ENCODE measurements around the gene ICAM1. TPM values are rescaled to one million over a fixed set of nuclear protein-coding genes. Genes with fewer than 3 reads are reported as not detected.
A peak's percentile ranks its signal among the peaks of the same experiment; 100 is the strongest.

ICAM1 gene
- total RNA-seq (100 to 1,000 TPM; 179 to 191 TPM), polyA plus RNA-seq (100 to 1,000 TPM in 1 of 2 donors, 10 to 100 TPM in 1; 88.4 to 391 TPM)
- long read RNA-seq, donor 1, transcript ICAM1-201 (7 exons, 3,252 nt), result major isoform, 8 of 8 reads
- long read RNA-seq, donor 1, partial matches to known transcripts, result 0 of 8 reads
- long read RNA-seq, donor 1, other reads (novel, unspliced or antisense), result 0 of 8 reads
- long read RNA-seq, donor 2, partial matches to known transcripts, result 0 of 3 reads
- long read RNA-seq, donor 2, other reads (novel, unspliced or antisense), result 0 of 3 reads
- long read RNA-seq, donor 3, partial matches to known transcripts, result 0 of 4 reads
- long read RNA-seq, donor 3, other reads (novel, unspliced or antisense), result 0 of 4 reads
- long read RNA-seq, donor 4, result 0 reads
- long read RNA-seq, donor 5, partial matches to known transcripts, result 0 of 1 reads
- long read RNA-seq, donor 5, other reads (novel, unspliced or antisense), result 0 of 1 reads

- no peak for TF ChIP-seq CTCF (IDR thresholded peaks at IDR 0.05; ENCODE audit: control extremely low read depth, extremely low read depth)
- DNase-seq, result peak; percentile 71 to 82 (median 77)
- Histone ChIP-seq H3K4me1 (ENCODE audit: control insufficient read depth in 5 of 5, insufficient read depth in 5 of 5, low read length in 5 of 5) (peaks cover 0 to 16% (median 4%) of the 10 kb centered on the region in 5 donors), H3K4me3 (peak within 1 kb of the TSS; percentile 76), H3K9me3 (ENCODE audit: control insufficient read depth in 4 of 4, insufficient read depth in 3 of 4, low read length in 3 of 4) (no peaks in the 10 kb centered on the region), H3K27me3 (ENCODE audit: control insufficient read depth in 3 of 3, insufficient read depth in 3 of 3, low read length in 2 of 3) (peaks cover 0 to 8% (median 0%) of the 10 kb centered on the region in 3 donors), H3K27ac (ENCODE audit: low read depth in 1 of 2, low read length in 1 of 2) (peak within 1 kb of the TSS; percentile 78 to 89), H3K9ac (ENCODE audit: insufficient read depth in 1 of 2, low read length in 2 of 2) (peak within 1 kb of the TSS; percentile 39 to 43), H3K36me3 (ENCODE audit: control insufficient read depth in 4 of 4, insufficient read depth in 4 of 4, low read length in 4 of 4) (peaks cover 0 to 8% (median 0%) of the 10 kb centered on the region in 4 donors)
- WGBS, 2 donors, result 1% methylated on average over 40 to 51 of the region's 51 CpGs
- ATAC-seq (ENCODE audit: insufficient read depth, low FRiP score), result peak; percentile 73
Measured at GRCh38 chr19:10270616-10271394, at the start of gene ICAM1. Gene ICAM1 (plus strand): TSS chr19:10271120. CDS start chr19:10271160, 40 bp downstream.

- H3K4me1 ChIP-seq (ENCODE audit: control insufficient read depth in 5 of 5, insufficient read depth in 5 of 5, low read length in 5 of 5), result peaks cover 0 to 32% (median 7%) of the 10 kb centered on the region in 5 donors
- no peak for TF ChIP-seq CTCF (IDR thresholded peaks at IDR 0.05; ENCODE audit: control extremely low read depth, extremely low read depth)
- H3K27ac ChIP-seq (ENCODE audit: low read depth in 1 of 2, low read length in 1 of 2), result no peak overlapping the region
- whole genome bisulfite sequencing, 2 donors, result 49 to 71% methylated on average over 14 of the region's 14 CpGs
- no peaks in the 10 kb centered on the region for H3K27me3 ChIP-seq (ENCODE audit: control insufficient read depth in 3 of 3, insufficient read depth in 3 of 3, low read length in 2 of 3)
- no peak for DNase-seq
- ATAC-seq (ENCODE audit: insufficient read depth, low FRiP score), result no peak
- no peak overlapping the region for H3K9ac ChIP-seq (ENCODE audit: insufficient read depth in 1 of 2, low read length in 2 of 2)
- H3K4me3 ChIP-seq, result no peak overlapping the region
- no peaks in the 10 kb centered on the region for H3K9me3 ChIP-seq (ENCODE audit: control insufficient read depth in 4 of 4, insufficient read depth in 3 of 4, low read length in 3 of 4)
- peaks cover 0 to 33% (median 19%) of the 10 kb centered on the region in 4 donors for H3K36me3 ChIP-seq (ENCODE audit: control insufficient read depth in 4 of 4, insufficient read depth in 4 of 4, low read length in 4 of 4)
Measured at GRCh38 chr19:10222201-10222890, 48.6 kb upstream of the ICAM1 start.

GRCh38 chr19:10223488-10224213 is 47.3 kb upstream of the ICAM1 start:
- DNase-seq (no peak), ATAC-seq (ENCODE audit: insufficient read depth, low FRiP score) (no peak)
- no peak overlapping the region for H3K27ac ChIP-seq (ENCODE audit: low read depth in 1 of 2, low read length in 1 of 2)
- no peaks in the 10 kb centered on the region for H3K9me3 ChIP-seq (ENCODE audit: control insufficient read depth in 4 of 4, insufficient read depth in 3 of 4, low read length in 3 of 4)
- no peak for TF ChIP-seq CTCF (IDR thresholded peaks at IDR 0.05; ENCODE audit: control extremely low read depth, extremely low read depth)
- H3K9ac ChIP-seq (ENCODE audit: insufficient read depth in 1 of 2, low read length in 2 of 2), result no peak overlapping the region
- peaks cover 0 to 34% (median 21%) of the 10 kb centered on the region in 4 donors for H3K36me3 ChIP-seq (ENCODE audit: control insufficient read depth in 4 of 4, insufficient read depth in 4 of 4, low read length in 4 of 4)
- no peaks in the 10 kb centered on the region for H3K27me3 ChIP-seq (ENCODE audit: control insufficient read depth in 3 of 3, insufficient read depth in 3 of 3, low read length in 2 of 3)
- WGBS, 2 donors, result 96 to 98% methylated on average over 28 of the region's 28 CpGs
- no peak overlapping the region for H3K4me3 ChIP-seq
- H3K4me1 ChIP-seq (ENCODE audit: control insufficient read depth in 5 of 5, insufficient read depth in 5 of 5, low read length in 5 of 5), result peaks cover 0 to 45% (median 14%) of the 10 kb centered on the region in 5 donors
